Stimulated activated CD8-positive, alpha-beta memory T cell treated with anti-CD3 and anti-CD28 coated beads, Interleukin-4, amount 100 ng/mL, for 1 hour (primary cell): ENCODE data around the gene MTA3.

Experiments
- DNase-seq, 2 donors: peaks; one replicate each; pipeline ENCODE4 v3.0.0-alpha.2; 2020; ENCODE audit warnings: low read depth in 2 of 2, low spot score in 1 of 2

MTA3 gene

DNA sequence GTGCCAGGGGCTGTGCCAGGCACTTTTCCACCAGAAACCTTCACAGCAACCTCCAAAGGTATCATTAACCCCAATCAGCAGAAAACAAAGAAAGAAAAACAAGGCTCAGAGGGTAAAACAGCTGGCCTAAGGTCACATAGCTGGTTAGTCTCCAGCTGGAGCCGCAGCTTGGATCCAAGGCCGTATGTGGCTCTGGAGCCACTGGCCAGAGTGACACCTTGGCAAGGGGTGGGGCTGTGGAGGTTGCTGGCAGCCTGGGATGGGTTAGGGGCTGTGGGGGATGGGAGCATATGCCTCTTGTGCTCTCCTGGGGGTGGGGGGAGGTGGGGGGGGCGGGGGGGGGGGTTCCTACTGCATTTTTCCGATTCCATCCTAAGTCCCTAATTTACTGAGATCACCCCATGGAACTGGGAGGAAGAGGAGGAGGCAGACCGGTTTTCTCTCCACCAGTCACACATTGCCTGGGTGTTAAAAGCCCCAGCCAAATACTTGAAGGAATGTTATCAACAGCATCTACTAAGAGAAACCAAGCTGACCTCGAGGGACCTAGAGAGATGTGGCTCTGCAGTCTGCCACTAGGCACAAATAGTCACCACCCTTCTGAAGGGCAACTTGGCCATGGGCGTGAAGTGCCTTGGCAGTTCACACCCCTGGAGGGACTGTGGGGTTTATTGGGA lies 215.9 kb downstream of the MTA3 start:
- no peak for DNase-seq

DNA sequence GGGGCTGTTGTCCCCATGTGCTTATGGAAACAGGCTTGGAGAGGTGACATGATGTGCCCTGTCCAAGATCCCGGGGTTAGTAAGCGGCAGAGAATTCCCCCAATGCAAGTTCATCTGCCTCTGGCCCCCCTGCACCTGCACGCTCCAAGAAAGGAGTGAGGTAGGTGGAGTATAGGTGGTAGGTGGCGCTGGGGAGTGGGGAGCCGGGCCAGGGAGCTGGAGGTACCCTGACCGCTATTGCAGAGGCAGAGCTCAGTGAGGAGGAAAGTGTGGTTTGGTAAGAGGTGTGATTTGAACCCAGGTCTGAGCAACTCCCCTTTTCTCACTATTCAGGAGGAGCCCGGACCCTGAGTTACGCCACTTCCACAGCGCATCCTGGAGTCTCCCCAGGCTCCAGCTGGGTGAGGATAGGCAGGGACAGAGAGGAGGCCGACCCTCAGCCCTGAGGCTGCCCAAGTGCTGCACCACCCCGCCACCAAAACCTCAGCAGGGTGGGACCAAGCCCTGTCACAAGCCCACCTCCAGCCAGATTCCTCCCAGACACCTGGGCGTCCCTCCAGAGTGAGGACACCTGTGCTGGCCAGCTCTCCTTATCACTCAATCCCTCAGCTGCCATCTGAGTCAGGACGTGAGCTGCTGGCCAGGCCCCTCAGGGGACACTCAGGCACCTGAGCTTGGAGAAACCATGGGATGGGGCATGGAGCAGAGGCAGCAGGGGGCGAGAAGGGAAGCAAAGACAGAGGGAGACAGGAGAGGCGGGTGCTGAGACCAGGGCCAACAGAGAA lies 218.3 kb downstream of the MTA3 start:
- DNase-seq: no peak

DNA sequence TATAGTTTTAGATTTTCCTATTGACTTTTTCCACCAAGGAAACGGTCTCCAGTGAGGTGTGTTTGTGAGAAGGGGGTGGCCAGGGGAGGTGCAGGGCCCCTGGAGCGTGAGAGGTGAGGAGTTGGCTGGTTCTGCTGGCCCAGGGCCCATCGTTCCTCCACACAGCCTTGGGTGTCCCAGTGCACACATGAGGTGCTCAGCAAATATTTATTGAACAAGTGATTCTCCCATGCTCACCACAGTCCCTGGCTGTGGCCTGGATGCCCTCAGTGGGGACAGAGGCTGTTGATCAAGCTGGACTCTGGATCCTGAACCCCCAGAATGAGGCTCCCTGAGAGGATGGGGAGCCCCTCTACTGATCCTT lies 219.0 kb downstream of the MTA3 start:
- no peak for DNase-seq

DNA sequence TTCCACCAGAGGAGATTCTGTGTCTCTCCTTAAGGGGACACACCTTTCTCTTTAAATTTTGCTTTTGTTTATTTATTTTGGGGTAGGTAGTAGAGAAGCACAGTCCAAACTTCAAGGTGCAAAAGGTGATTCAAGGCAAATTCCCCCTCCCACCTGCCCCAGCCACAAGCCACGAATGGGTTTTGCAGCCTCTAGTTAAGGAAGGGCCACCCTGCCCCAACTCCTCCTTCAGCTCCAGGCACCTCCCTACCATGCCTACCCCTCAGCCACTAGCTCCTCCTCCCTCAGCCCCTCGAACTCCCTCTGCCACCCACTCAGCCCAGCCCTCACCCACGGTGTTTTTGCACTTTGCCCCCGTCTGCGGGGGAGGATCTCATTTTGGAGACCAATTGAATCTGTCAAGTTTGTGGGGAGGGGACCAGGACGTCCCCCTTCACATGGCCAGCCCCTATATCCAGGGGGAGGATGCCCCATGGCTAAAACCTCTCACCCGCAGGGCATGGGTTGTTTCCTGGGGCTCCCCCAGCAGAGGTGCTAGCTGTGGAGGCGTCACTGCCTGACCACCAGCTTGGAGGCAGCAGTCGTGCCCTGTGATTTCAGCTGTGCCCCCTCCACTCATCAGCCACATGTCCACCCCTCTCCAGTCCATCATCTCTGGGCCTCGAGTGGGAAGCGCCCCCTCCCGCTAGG lies 219.5 kb downstream of the MTA3 start:
- DNase-seq: no peak

DNA sequence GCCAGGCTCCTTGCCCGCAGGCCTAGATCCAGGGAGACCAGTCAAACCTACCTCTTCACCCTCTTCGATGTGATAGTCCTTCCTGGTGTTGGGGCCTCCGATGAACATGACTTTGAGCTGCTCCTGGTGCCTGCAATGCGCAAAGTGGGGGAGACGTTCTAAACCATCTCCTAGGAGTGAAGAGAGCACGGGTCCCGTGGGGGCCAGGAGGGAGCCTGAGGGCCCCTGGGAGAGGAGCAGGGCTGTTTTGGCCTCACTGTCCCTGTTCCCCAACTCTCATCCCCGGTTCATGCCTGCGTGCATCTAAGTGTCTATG lies 220.0 kb downstream of the MTA3 start:
- no peak for DNase-seq

DNA sequence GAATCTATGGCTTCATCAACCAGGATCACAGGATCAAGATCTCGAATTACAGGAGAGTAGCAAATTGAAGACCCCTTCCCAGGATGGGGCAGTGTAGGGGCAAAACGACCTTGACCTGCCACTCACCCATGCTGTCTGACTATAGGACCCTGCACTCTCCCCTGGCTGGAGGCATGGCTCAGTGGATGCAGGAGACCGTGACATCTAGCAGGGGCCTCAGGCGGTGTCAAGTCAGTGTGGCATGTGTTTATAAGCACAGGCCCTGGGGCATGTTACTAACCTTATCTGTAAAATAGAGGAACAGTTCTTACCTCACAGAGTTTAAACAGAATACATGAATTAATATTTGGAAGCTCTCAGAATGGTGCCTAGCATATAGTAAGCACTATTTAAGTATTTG lies 220.4 kb downstream of the MTA3 start:
- no peak for DNase-seq

DNA sequence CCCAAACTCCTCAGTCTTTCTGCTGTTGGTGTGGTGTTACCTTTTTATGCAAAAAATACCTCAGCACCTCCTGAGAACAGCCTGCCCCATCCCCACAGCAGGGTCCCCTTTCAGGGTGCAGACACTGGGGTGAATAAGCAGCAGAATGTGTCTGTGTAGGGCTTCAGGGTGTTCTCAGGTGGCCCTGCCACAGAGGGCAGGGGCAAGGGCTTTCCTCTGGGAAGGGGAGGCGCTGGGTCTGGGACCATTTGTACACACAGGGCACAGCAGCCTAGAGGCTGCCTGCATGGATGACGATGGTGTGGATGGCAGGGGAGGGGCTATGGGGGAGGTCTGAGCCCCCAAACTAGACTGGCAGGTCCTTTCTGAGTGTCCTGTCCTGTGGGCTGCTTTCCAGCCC lies 221.3 kb downstream of the MTA3 start:
- DNase-seq: no peak

DNA sequence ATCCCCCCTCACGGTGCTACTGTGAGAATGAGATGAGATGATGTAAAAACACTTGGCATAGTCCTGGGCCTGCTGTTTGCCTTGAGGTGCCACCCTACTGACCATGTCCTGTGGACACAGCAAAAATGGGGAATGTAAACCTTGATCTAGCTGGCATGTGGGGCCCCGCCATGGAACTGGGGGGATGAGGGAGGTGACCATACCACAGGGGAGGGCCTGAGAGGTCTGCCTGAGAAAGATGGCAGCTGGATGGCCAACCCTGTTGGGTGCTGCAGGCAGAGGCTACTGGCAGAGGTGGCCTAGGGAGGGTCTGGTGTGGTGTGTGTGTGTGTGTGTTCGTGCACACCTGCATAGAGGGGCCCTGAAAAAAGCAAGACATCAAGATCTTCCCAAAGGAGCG lies 223.2 kb downstream of the MTA3 start:
- no peak for DNase-seq

DNA sequence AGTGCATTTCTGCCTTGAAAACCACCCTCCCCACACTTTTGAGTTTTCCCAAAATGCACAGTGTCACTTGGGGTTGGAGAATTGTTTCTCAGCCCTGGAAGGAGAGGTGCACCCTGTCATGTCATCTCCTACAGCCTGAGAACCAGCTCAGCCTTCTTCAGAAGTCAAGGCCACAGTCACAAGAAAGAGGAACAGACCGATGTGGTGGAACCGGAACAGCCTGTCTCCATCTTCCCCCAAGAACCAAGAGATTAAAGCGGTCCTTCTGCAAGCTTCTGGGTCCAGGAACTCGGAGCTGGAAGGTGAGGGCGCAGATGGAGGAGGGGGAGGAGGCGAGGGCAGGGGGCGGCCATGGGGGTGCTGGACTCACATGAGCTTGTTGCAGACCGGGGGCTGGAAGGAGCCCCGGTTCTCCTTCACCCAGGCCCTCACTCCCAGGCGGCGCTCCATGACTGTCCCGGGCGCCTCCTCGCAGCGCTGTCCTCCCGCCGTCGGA lies 223.7 kb downstream of the MTA3 start:
- DNase-seq: no peak

DNA sequence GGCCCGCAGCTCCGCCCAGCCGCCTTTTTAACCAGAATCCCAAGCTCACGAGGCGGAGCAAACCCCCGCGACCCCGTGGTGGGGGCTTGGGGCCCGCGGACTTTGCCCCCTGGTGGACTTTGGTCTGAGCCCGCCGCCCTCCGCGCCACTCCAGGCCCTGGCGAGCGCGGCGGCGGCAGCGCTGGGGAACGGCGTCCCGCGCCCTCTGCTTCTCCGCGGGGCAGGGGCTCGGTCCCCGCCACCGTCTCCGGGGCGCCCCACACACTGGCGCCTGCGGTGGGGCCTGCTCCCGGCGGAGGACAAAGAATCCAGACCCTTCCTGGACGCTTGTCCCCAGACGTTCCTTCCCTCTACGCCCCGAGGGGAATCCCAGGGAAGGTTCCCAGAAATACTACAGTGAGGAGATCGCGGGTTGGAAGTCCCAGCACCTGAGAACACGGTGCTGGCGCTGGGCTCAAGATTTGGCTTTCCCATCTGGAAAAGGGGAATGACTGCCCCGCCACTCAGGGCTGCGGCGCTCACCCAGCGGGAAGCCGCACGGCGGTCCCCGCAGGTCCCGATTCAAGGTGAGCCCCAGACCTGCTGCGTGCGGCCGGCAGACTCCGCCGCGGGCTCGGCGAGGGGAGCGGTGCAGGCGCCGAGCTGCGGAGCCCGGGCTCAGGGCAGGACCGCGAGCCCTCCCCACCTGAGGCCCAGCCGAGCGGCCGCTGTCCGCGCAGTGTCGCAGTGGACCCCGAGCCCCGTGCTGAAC lies 224.3 kb downstream of the MTA3 start, which contains the start of gene HAAO:
HAAO (minus strand) TSS at position 1 of the 751 bp plus-strand sequence. CDS start 47 bp downstream, outside the sequence.
- DNase-seq: no peak

DNA sequence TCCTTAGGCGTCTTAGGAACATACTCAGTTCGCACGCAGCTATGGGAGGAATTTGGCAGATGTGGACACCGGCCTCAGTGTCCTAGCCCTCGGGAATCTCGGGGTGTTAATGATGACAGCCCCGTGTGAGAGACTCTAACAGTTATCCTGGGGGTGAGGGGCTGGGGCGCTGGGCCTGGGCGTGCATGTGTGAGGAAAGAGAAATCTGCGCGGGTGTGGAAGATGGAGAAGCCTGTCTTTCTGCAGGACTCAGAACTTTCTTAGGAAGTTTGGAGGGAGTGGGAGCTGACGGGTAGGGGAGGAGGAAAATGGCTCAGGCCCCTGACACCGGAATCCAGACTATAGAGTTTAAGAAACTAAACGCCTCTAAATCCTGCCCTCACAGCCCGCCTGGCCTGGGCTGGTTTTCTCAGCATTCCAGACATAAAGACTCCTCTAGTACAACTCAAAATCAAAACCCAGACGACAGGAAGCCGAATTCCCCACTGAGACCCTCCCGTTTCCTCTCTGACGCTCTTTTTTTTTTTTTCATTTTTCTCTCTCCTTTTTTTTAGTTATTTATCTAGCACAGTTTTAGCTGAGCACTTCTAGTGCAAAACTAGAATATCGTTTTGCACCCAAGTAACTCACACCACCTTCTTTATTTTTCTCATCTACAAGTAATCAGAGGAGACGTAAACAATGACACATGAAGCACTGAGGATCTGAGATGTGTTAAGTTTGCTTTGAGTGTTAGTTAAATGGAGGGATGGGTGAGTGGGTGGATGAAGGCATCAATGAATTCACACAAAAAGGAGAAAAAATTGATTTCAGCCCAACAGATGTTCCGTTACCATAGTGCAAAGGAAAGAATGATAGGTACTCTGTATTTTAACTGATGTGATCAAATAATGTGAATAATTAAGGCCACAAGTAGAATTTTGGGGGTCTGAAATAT lies 225.2 kb downstream of the MTA3 start:
- DNase-seq: no peak

DNA sequence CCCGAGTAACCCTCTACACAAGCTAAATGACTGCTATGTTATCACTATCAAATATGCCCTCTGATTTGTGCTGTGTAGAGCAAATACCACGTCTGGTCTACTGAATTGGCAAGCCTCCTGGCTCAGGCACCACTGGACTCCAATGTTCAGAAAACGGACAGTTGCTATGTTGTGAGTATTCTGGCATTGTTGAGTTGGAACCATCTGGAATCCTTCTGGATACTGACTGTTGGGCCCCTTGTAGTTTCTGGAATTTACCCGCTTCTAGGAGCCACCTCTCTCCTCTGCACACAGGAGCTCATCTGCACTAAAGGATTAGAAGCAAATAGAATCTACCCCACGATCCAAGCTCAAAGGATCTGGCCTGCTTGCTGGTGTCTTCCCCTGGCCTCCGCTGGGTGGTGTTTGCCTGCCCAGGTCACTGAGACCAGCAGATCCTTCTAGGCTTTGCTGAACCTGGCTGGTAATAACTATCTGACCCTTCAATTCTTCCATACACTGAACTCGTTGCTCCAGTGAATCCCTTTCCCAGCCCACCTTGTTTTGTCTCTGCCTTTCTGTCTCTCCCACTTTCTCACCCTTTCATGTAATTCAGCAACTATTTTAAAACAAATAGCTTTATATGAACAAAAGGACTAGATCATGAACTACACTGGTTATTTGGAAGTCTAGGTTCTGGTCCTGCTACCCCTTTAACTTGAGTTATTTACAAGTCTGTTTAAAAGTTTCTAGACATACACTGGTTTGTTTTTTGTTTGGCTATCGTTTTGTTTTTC lies 226.0 kb downstream of the MTA3 start:
- DNase-seq: no peak

DNA sequence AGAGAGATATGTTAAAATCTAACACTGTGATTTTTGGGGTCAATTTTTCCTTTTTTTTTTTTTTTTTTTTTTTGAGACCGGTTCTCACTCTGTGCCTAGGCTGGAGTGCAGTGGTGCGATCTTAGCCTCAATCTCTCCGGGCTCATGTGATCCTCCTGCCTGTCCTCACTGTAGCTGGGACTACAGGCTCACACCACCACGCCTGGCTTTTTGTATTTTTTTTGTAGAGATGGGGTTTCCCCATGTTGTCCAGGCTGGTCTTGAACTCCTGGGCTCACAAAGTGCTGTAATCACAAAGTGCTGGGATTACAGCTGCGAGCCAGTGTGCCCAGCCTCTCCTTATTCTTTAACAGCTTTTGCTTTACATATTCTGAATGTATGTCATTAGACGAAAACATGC lies 226.8 kb downstream of the MTA3 start:
- no peak for DNase-seq

DNA sequence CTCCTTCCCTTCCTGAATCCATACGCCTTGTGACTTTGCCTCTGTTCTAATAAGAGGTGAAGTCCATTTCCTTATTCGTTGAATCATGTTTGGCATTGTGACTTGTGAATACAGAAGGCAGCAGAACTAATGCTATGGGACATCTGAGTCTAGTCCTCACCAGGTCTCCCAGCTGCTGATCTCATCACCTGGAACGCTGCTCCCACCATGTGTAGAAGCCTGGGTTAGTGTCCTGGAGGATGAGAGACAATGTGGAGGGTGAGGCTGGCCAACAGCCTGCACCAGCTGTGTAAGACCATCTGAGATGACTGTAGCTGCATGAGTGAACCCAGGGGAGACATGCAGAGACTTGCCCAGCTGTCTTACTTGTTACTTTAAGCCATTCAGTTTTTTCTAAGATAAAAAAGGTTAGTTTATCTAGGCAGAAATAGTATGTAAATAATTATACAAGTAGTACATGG lies 227.4 kb downstream of the MTA3 start:
- DNase-seq: no peak

DNA sequence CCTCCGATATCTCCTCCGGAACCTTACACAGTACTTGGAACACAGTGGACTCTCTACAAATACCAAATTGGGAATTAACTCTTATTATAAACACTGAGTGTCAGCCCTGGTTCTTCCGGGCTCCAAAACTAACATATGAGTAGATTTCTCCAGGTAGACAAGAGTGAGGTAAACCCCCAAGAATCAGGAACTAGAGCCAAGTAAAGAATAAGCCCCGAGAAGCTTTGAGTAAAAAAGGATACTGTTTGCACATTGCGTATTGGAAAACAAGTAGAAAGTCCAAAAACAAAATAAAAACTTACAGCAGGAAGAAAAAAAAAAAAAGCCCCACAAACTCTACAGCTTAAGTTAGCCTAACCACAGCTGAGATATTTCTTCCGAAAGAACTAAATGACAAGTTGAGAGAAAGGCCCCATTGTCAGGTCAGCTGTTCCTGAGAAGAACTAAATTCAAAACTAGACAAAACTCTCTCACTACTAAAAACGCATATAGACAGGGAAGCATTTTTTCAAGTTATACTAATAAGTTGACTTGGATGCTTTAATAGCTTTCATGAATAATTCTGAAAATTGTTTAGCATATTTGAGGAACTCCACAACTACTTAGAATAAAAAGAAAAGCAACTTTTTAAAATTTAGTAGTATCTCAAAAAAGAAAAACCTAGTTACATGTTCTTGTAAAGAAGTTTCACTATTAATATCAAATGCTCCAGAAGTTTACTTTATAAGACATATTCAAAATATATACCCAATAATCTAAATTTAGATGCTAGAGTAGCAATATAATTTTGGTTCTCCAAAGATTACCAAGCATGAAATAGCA lies 228.2 kb downstream of the MTA3 start:
- no peak for DNase-seq

DNA sequence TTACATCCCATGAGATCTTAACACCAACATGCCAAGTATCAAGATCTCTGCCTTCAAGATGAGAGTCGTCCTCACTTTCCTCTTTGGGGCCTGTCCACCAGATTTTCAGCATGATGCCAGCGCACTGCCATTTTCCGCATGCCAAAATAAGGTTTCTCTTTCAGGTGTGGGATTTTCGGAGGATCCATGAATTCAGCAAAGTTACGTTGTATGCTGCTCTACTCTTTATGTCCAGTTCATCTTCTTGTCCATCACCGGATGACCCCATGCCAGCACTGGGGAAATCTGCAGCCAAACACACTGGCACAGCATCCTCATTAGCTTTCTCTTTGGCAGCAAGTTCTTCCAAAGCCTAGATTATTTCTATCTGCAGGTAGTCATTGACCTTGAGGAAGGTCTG lies 228.8 kb downstream of the MTA3 start:
- DNase-seq: no peak

DNA sequence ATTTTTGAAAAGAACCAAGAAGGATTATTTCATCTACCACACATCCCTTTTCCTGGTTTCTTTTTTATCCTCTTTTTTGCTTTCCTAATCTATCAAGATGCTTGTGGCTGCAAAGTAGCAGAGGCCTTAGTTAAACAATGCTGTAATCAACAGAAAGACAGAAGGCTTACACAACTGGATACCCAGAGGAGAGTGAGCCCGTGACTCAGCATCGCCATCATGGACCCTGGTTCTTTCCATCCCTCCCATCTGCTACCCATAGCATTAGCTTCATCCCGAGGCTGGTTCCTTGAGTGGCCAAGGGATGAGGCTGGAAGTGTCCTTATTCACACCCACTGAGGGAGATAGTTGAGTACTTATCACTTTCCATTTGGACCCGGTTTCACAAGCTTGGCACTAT lies 231.4 kb downstream of the MTA3 start:
- DNase-seq: no peak

DNA sequence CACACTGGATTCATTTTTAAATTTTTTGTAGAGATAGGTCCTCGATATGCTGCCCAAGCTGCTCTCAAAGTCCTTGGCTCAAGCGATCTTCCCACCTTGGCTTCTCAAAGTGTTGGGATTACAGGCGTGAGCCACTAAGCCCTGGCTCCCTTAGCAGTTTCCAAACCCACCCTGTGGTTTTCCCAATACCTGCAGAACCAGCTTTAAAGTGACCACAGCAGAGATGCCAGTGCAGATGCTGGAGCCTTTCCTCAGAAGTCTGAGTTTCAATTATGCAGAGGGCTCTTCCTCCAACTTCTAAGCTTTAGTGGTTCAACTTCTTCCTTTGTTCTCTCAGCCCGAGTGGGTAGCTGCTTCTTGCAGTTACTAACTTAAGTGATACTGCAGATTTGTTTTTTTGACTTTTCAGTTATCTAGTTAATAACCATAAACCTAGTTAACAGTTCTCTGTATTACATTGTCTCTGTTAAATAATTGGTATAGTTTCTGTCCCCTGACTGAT lies 232.1 kb downstream of the MTA3 start:
- DNase-seq: no peak
